CD4-positive, alpha-beta T cell treated with Interleukin-21 for 1 hour (primary cell): ENCODE measurements around the gene EIF3J.

Experiments used
- DNase-seq: peaks from one replicate; pipeline ENCODE4 v3.0.0-alpha.2; 2020

Gene EIF3J

GRCh38 chr15:44595656-44596510, 58.9 kb downstream of the EIF3J start:
- no peak for DNase-seq

DNA sequence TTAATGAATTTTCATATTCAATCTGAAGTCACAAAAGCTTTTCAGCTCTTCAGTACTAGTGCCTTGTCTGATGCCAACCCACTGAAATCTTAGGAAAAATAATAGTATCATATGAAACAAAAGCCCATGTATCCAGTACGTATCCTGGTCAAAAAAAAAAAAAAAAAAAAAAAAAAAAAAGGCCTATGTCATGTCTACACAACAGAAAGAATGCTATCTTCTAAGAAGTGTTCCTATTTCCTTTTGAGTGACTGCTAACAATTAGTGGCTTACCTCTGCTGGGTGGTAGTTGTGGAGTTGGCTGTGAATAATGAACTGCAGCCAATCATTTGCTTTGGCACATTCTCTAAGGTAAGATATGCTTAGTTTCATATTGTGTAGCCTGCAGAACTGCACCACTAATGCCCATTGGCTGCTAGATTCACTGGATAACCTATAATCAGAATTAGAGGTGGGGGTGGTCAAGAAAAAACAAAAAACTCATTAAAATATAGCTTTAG, 59.6 kb downstream of the EIF3J start:
- no peak for DNase-seq

- DNase-seq = no peak
Measured at GRCh38 chr15:44598066-44598465, 61.1 kb downstream of the EIF3J start.

DNA sequence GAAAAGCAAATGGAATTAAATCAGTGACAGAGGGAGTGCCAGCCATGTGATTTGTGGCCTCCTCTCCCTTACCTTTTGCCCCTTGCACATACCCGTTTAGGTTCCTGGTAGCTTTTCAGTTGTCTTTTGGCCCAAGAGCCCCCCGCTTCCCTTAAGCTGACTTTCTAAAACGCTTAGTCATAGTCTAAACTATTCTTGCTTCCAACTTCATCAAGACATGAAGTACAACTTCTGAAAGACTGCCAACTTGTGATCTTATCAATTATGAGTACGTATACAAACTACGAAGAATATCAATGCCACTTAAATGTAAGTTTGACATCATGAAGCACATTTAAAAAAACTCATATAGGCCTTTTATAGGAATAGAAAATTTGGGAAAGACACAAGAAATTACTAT, 61.9 kb downstream of the EIF3J start:
- DNase-seq = no peak

- no peak for DNase-seq
Measured at GRCh38 chr15:44603126-44603525, 66.2 kb downstream of the EIF3J start.

GRCh38 chr15:44606740-44607139, 69.8 kb downstream of the EIF3J start:
- DNase-seq = no peak
